K562 (cell line): ENCODE results near the gene ADAM22. TPM values are rescaled to one million over a fixed set of nuclear protein-coding genes. Genes with fewer than 3 reads are reported as not detected.

Source experiments
- HINFP ChIP-seq: fragments of 450-650 bp; conservative IDR thresholded peaks from 2 replicates; pipeline ENCODE4 v1.6.1; 2016; ENCODE audit warnings: missing genetic modification characterization, low read depth, mild to moderate bottlenecking, control low read depth, missing compliant biosample characterization
- MED1 ChIP-seq: sonication (generic); formaldehyde crosslinking; IDR thresholded peaks from 2 replicates; pipeline ENCODE4 v1.8.1; 2023; ENCODE audit warnings: missing genetic modification reagents, borderline replicate concordance
- MXD1 ChIP-seq: fragments of 250-450 bp; sonication (Bioruptor Pico); IDR thresholded peaks from 2 replicates; pipeline ENCODE4 v1.8.0; 2021; ENCODE audit warnings: borderline replicate concordance, mild to moderate bottlenecking, moderate library complexity; ENCODE audit not compliant: poor library complexity, severe bottlenecking
- PML ChIP-seq: IDR thresholded peaks from 2 replicates; pipeline ENCODE4 v1.6.1; 2012; ENCODE audit warnings: low read length, inconsistent platforms
- POLR3G ChIP-seq: IDR thresholded peaks from 2 replicates; pipeline ENCODE4 v1.6.1; 2011; ENCODE audit not compliant: insufficient read length, insufficient replicate concordance; ENCODE audit errors: extremely low read depth
- U2AF2 ChIP-seq: fragments of 200-400 bp; formaldehyde crosslinking; optimal IDR thresholded peaks from 2 replicates; pipeline ENCODE3; 2017; ENCODE audit warnings: low read depth, mild to moderate bottlenecking, low read length
- ZBTB2 ChIP-seq: fragments of 450-650 bp; IDR thresholded peaks from 2 replicates; pipeline ENCODE4 v1.6.1; 2016; ENCODE audit warnings: antibody characterized with exemption
- ZNF197 ChIP-seq: fragments of 200-800 bp; sonication (Bioruptor generic); IDR thresholded peaks from 2 replicates; pipeline ENCODE4 v1.6.1; 2016; ENCODE audit warnings: low read depth, missing genetic modification characterization, missing compliant biosample characterization
- ZNF311 ChIP-seq: fragments of 250-450 bp; sonication (Bioruptor Pico); IDR thresholded peaks from 2 replicates; pipeline ENCODE4 v1.4.0; 2020; ENCODE audit warnings: mild to moderate bottlenecking, moderate library complexity
- ZNF785 ChIP-seq: fragments of 250-450 bp; sonication (Bioruptor Pico); IDR thresholded peaks from 2 replicates; pipeline ENCODE4 v1.4.0; 2020; ENCODE audit warnings: mild to moderate bottlenecking
- ZNF830 ChIP-seq: fragments of 250-450 bp; sonication (Bioruptor Pico); IDR thresholded peaks from 2 replicates; pipeline ENCODE4 v1.5.0; 2021; ENCODE audit warnings: mild to moderate bottlenecking
- polyA plus RNA-seq, 8 experiments: library from polyadenylated mRNA; depleted of rRNA in 4 of 8; stranded (reverse) in 5 of 8; unstranded in 3 of 8; fragments of >200 nt; fragmentation: Nextera tagmentation in 2 of 8; fragmentation: Illumina TruSeq in 1 of 8; extraction: Ambion mirVana in 2 of 8; extraction: Trizol in 1 of 8; gene quantifications; 2 replicates each; pipeline versions ENCODE4 v1.2.1 to v1.2.3, GENCODE V29; 2011 to 2014; ENCODE audit warnings: inconsistent platforms in 1 of 8, missing spikeins in 1 of 8
- total RNA-seq, 7 experiments: library from RNA; depleted of rRNA in 6 of 7; stranded (reverse); fragments of >200 nt in 6 of 7; fragmentation: Illumina TruSeq in 2 of 7; extraction: Trizol in 2 of 7; gene quantifications; 2 replicates each; pipeline versions ENCODE4 v1.2.1 to v1.2.3, GENCODE V29; 2011 to 2021; ENCODE audit warnings: low replicate concordance in 1 of 7
- TF ChIP-seq, protein P1 (sequence below), 2 experiments: IDR thresholded peaks in 1 of 2; conservative IDR thresholded peaks in 1 of 2; 2 replicates each; pipeline ENCODE4 v1.6.1; 2016; ENCODE audit warnings: low read depth in 2 of 2, mild to moderate bottlenecking in 1 of 2, missing compliant biosample characterization in 1 of 2, missing genetic modification characterization in 1 of 2, moderate library complexity in 1 of 2
- TF ChIP-seq, protein P2 (sequence below), 3 experiments: fragments of 200-800 bp in 1 of 3; fragments of 250-450 bp in 1 of 3; fragments of 450-650 bp in 1 of 3; sonication (Bioruptor Pico) in 1 of 3; sonication (Bioruptor generic) in 1 of 3; formaldehyde crosslinking in 1 of 3; IDR thresholded peaks; 2 replicates each; pipeline versions ENCODE4 v1.6.1 to v1.8.0; 2016 to 2022; ENCODE audit warnings: mild to moderate bottlenecking in 2 of 3, missing genetic modification characterization in 2 of 3, missing compliant biosample characterization in 1 of 3, moderate library complexity in 1 of 3
- TF ChIP-seq, protein P3 (sequence below): sonication (generic); formaldehyde crosslinking; IDR thresholded peaks from 2 replicates; pipeline ENCODE4 v1.4.0; 2020; ENCODE audit warnings: mild to moderate bottlenecking, missing genetic modification reagents

Gene ADAM22
- total and polyA plus RNA-seq, 9 of the 15 experiments (the other 6 are each of a cell fraction or from before 2014, with no cell fraction given): 0.01 to 0.58 (median 0.18) TPM

DNA sequence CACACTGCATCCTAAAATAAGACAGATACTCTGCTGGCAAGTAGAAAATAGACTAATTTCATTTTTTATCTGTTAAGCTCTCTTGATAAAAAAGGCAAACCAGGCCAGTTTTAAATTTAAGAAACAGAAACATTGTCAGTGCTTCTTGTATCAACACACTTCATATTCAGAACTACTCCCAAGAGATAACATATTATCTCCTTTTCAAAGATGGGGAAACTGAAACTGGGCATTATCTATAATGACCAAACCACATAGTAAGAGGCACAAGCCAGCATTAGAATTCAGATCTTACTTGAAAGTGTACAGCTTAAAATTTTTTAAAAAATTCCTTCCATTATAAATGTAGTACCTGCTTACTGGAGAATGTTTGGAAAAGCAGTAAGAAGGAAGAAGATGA is 271.1 kb downstream of the ADAM22 start (continued):
- TF ChIP-seq PML: peak; percentile 54; the same call in 1 of the 2 replicates
- TF ChIP-seq MXD1 (CRISPR knock-in tag): no peak
- TF ChIP-seq, protein P1, sequence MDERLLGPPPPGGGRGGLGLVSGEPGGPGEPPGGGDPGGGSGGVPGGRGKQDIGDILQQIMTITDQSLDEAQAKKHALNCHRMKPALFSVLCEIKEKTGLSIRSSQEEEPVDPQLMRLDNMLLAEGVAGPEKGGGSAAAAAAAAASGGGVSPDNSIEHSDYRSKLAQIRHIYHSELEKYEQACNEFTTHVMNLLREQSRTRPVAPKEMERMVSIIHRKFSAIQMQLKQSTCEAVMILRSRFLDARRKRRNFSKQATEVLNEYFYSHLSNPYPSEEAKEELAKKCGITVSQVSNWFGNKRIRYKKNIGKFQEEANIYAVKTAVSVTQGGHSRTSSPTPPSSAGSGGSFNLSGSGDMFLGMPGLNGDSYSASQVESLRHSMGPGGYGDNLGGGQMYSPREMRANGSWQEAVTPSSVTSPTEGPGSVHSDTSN (CRISPR knock-in tag; IDR thresholded peaks at IDR 0.05; ENCODE audit: low read depth): no peak
- TF ChIP-seq, protein P1 (tag; conservative IDR thresholded peaks at IDR 0.05; ENCODE audit: low read depth): no peak
- TF ChIP-seq, protein P2, sequence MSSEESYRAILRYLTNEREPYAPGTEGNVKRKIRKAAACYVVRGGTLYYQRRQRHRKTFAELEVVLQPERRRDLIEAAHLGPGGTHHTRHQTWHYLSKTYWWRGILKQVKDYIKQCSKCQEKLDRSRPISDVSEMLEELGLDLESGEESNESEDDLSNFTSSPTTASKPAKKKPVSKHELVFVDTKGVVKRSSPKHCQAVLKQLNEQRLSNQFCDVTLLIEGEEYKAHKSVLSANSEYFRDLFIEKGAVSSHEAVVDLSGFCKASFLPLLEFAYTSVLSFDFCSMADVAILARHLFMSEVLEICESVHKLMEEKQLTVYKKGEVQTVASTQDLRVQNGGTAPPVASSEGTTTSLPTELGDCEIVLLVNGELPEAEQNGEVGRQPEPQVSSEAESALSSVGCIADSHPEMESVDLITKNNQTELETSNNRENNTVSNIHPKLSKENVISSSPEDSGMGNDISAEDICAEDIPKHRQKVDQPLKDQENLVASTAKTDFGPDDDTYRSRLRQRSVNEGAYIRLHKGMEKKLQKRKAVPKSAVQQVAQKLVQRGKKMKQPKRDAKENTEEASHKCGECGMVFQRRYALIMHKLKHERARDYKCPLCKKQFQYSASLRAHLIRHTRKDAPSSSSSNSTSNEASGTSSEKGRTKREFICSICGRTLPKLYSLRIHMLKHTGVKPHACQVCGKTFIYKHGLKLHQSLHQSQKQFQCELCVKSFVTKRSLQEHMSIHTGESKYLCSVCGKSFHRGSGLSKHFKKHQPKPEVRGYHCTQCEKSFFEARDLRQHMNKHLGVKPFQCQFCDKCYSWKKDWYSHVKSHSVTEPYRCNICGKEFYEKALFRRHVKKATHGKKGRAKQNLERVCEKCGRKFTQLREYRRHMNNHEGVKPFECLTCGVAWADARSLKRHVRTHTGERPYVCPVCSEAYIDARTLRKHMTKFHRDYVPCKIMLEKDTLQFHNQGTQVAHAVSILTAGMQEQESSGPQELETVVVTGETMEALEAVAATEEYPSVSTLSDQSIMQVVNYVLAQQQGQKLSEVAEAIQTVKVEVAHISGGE (CRISPR knock-in tag; IDR thresholded peaks at IDR 0.05): peak in 1 of 3 experiments; percentile 53; a peak in 1 of 6 replicates
- no peak for TF ChIP-seq ZNF785 (CRISPR knock-in tag)
- no peak for TF ChIP-seq ZNF197
- TF ChIP-seq ZBTB2: no peak
- no peak for TF ChIP-seq HINFP (tag)
- no peak for TF ChIP-seq POLR3G
- TF ChIP-seq, protein P3, sequence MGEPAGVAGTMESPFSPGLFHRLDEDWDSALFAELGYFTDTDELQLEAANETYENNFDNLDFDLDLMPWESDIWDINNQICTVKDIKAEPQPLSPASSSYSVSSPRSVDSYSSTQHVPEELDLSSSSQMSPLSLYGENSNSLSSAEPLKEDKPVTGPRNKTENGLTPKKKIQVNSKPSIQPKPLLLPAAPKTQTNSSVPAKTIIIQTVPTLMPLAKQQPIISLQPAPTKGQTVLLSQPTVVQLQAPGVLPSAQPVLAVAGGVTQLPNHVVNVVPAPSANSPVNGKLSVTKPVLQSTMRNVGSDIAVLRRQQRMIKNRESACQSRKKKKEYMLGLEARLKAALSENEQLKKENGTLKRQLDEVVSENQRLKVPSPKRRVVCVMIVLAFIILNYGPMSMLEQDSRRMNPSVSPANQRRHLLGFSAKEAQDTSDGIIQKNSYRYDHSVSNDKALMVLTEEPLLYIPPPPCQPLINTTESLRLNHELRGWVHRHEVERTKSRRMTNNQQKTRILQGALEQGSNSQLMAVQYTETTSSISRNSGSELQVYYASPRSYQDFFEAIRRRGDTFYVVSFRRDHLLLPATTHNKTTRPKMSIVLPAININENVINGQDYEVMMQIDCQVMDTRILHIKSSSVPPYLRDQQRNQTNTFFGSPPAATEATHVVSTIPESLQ (CRISPR knock-in tag): no peak
- no peak for TF ChIP-seq U2AF2
- no peak for TF ChIP-seq MED1 (CRISPR knock-in tag)
- TF ChIP-seq ZNF830 (CRISPR knock-in tag): no peak
- TF ChIP-seq ZNF311 (CRISPR knock-in tag): no peak
